HepG2 (cell line): ENCODE data around the gene SRRM2. TPM values are rescaled to one million over a fixed set of nuclear protein-coding genes. Genes with fewer than 3 reads are reported as not detected.

Experiments
- ATAC-seq: fragments of 200-7000 bp; cut with Tn5 transposase; 3 replicates; pipeline ENCODE4 v1.9.1; 2020; ENCODE audit warnings: mild to moderate bottlenecking, moderate library complexity
- BruUV-seq: library from RNA; stranded (reverse); fragments of 400-500 nt; replicated peaks from 2 replicates; lab custom pipeline; 2021; lab: Mats Ljungman, UMichigan
- CTCF ChIA-PET: fragments of 300-600 bp; formaldehyde crosslinking; extraction: SDS; loops from one replicate; lab custom pipeline; 2021; ENCODE audit warnings: low total read pairs, inconsistent platforms, low intra/inter-chr PET ratio; lab: Yijun Ruan, JAX
- POLR2A ChIA-PET: fragments of 350-600 bp; sonication (Branson Sonifier 250); formaldehyde crosslinking; loops from one replicate; lab custom pipeline; 2020; ENCODE audit warnings: antibody characterized with exemption, inconsistent platforms; lab: Yijun Ruan, JAX
- DNase-seq: peaks from one replicate; pipeline ENCODE4 v3.0.0-alpha.2; 2015; ENCODE audit warnings: low spot score
- FAIRE-seq: peaks from 3 replicates; lab custom pipeline; 2011; peaks lifted over from hg19 to GRCh38; lab: Jason Lieb, UNC
- H2AFZ ChIP-seq: one replicate; pipeline ENCODE4 v1.6.1; 2011; ENCODE audit warnings: low read length, inconsistent platforms
- H3K27ac ChIP-seq: fragments of 300-600 bp; 3 replicates; pipeline ENCODE4 v1.8.0; 2011; ENCODE audit warnings: mixed run types, mild to moderate bottlenecking, mixed read lengths, low read length, inconsistent platforms; ENCODE audit not compliant: insufficient read depth; ENCODE audit errors: extremely low read length
- H3K27me3 ChIP-seq, 2 experiments: fragments of 200-600 bp in 1 of 2; 2 replicates in 1 of 2; 3 replicates in 1 of 2; pipeline versions ENCODE4 v1.6.0 to v1.8.0; 2011; ENCODE audit warnings: low read length in 2 of 2, mild to moderate bottlenecking in 2 of 2, moderate library complexity in 2 of 2, inconsistent platforms in 1 of 2; ENCODE audit not compliant: insufficient read depth in 2 of 2, control insufficient read depth in 1 of 2
- H3K36me3 ChIP-seq, 2 experiments: fragments of 200-600 bp in 1 of 2; replicated peaks in 1 of 2; 2 replicates in 1 of 2; 3 replicates in 1 of 2; pipeline versions ENCODE4 v1.5.1 to v1.8.0; 2011; ENCODE audit warnings: low read length in 2 of 2, inconsistent platforms in 1 of 2; ENCODE audit not compliant: insufficient read depth in 2 of 2, control insufficient read depth in 1 of 2
- H3K4me1 ChIP-seq: 2 replicates; pipeline ENCODE4 v1.5.1; 2012; ENCODE audit warnings: low read length, inconsistent platforms; ENCODE audit not compliant: insufficient read depth
- H3K4me2 ChIP-seq: 2 replicates; pipeline ENCODE4 v1.6.0; 2011; ENCODE audit warnings: low read depth, low read length, inconsistent platforms
- H3K4me3 ChIP-seq, 3 experiments: fragments of 200-600 bp in 1 of 3; sonication (generic), shearing (Covaris generic) in 1 of 3; replicated peaks in 1 of 3; 2 replicates each; pipeline ENCODE4 v1.5.1; 2011 to 2016; ENCODE audit warnings: low read length in 3 of 3, inconsistent platforms in 2 of 3, low read depth in 2 of 3, mild to moderate bottlenecking in 2 of 3, control low read depth in 1 of 3, mixed read lengths in 1 of 3; ENCODE audit not compliant: insufficient read depth in 1 of 3
- H3K79me2 ChIP-seq: one replicate; pipeline ENCODE4 v1.6.1; 2011; ENCODE audit warnings: low read length, inconsistent platforms; ENCODE audit not compliant: insufficient read depth
- H3K9ac ChIP-seq: 2 replicates; pipeline ENCODE4 v1.6.0; 2011; ENCODE audit warnings: mild to moderate bottlenecking, low read depth, low read length, inconsistent platforms; ENCODE audit not compliant: insufficient read depth
- H3K9me3 ChIP-seq: 2 replicates; pipeline ENCODE4 v1.5.1; 2012; ENCODE audit warnings: mild to moderate bottlenecking, low read length
- H4K20me1 ChIP-seq: 2 replicates; pipeline ENCODE4 v1.6.0; 2011; ENCODE audit warnings: inconsistent platforms, mild to moderate bottlenecking, low read length, moderate library complexity; ENCODE audit not compliant: insufficient read depth
- CBX2 ChIP-seq, 2 experiments: fragments of 200-600 bp in 1 of 2; sonication (generic); formaldehyde crosslinking in 1 of 2; IDR thresholded peaks; 2 replicates each; pipeline versions ENCODE4 v1.7.0 to v1.8.1; 2018 to 2022; ENCODE audit warnings: low read depth in 2 of 2, low read length in 1 of 2, mild to moderate bottlenecking in 1 of 2, missing genetic modification reagents in 1 of 2
- JDP2 ChIP-seq: sonication (generic); formaldehyde crosslinking; IDR thresholded peaks from 2 replicates; pipeline ENCODE4 v1.8.1; 2022; ENCODE audit warnings: missing genetic modification reagents, borderline replicate concordance
- NFYB ChIP-seq: sonication (generic); formaldehyde crosslinking; IDR thresholded peaks from 2 replicates; pipeline ENCODE4 v1.4.0; 2020; ENCODE audit warnings: missing genetic modification reagents
- TGIF2 ChIP-seq: IDR thresholded peaks from 2 replicates; pipeline ENCODE4 v1.6.1; 2016; ENCODE audit warnings: control low read depth, missing compliant biosample characterization
- ZNF766 ChIP-seq: sonication (generic); formaldehyde crosslinking; IDR thresholded peaks from 2 replicates; pipeline ENCODE4 v1.5.0; 2020; ENCODE audit warnings: missing genetic modification reagents, borderline replicate concordance
- WGBS: methylation state at CpG from one replicate; pipeline ENCODE4 v1.1.6; 2017; ENCODE audit warnings: low lambda C conversion rate; 5-methylcytosine and 5-hydroxymethylcytosine counted together
- in situ Hi-C: cut with HindIII; loops from 2 replicates; pipeline ENCODE4 v1.10.0; 2017; ENCODE audit warnings: low pct_unique_long_range_greater_than_20kb; ENCODE audit not compliant: extremely low pct_ligation_motif_present
- intact Hi-C: fragments of 100-400 bp; cut with micrococcal nuclease; formaldehyde crosslinking; loops from one replicate; pipeline ENCODE4 v1.10.0; 2022; ENCODE audit not compliant: unreplicated experiment
- polyA plus RNA-seq, 8 experiments: library from polyadenylated mRNA; depleted of rRNA in 3 of 8; stranded (reverse) in 7 of 8; unstranded in 1 of 8; fragments of >200 nt; fragmentation: Illumina TruSeq in 4 of 8; extraction: Trizol in 4 of 8; gene quantifications; 2 replicates each; pipeline versions ENCODE4 v1.2.1 to v1.2.3, GENCODE V29; 2011 to 2016; ENCODE audit warnings: low read depth in 4 of 8, missing spikeins in 1 of 8, mixed read lengths in 1 of 8; ENCODE audit not compliant: insufficient read depth in 1 of 8
- total RNA-seq, 5 experiments: library from RNA; depleted of rRNA; stranded (reverse); fragments of >200 nt; fragmentation: Illumina TruSeq; extraction: Trizol; gene quantifications; 2 replicates each; pipeline ENCODE4 v1.2.3, GENCODE V29; 2016; ENCODE audit warnings: low read depth in 1 of 5
- TF ChIP-seq, protein P1 (sequence below): sonication (generic); formaldehyde crosslinking; IDR thresholded peaks from 2 replicates; pipeline ENCODE4 v1.8.1; 2023; ENCODE audit warnings: mild to moderate bottlenecking, inconsistent platforms, moderate library complexity, missing genetic modification reagents, borderline replicate concordance
- TF ChIP-seq, protein P2 (sequence below): IDR thresholded peaks from 2 replicates; pipeline ENCODE4 v1.6.1; 2016; ENCODE audit warnings: missing biosample characterization, missing genetic modification reagents, low read depth
- TF ChIP-seq, protein P3 (sequence below): sonication (generic); formaldehyde crosslinking; IDR thresholded peaks from 2 replicates; pipeline ENCODE4 v1.4.0; 2020; ENCODE audit warnings: missing genetic modification reagents, borderline replicate concordance

SRRM2 gene
- total and polyA plus RNA-seq, 2 of the 13 experiments (the other 11 are each of a cell fraction or from before 2014, with no cell fraction given) = 50.4 to 112 TPM

DNA sequence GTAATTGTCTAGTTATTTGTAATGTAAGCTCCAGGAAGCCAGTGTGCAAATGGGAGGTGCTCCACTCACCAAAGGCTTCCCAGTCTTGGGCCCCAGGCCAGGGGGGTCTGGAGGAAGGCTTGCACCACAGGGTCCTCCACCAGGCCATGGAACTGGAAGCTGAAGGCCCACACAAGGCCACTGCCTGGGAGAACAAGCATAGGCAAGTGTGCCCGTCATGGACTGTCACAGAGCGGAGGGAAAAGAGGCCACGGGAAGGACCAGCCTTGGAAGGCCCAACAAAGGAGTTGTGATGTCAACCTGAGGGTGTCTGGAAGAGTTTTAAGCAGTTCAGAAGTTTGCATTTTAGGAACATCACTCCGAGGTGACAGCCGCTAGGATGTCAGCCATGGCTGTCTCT, 3.0 kb upstream of the SRRM2 start (continued):
- TF ChIP-seq, protein P1, sequence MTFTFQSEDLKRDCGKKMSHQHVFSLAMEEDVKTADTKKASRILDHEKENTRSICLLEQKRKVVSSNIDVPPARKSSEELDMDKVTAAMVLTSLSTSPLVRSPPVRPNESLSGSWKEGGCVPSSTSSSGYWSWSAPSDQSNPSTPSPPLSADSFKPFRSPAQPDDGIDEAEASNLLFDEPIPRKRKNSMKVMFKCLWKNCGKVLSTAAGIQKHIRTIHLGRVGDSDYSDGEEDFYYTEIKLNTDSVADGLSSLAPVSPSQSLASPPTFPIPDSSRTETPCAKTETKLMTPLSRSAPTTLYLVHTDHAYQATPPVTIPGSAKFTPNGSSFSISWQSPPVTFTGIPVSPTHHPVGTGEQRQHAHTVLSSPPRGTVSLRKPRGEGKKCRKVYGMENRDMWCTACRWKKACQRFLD (CRISPR knock-in tag) = no peak
- no peak for TF ChIP-seq NFYB (CRISPR knock-in tag)
- no peak for TF ChIP-seq TGIF2
- TF ChIP-seq, protein P2, sequence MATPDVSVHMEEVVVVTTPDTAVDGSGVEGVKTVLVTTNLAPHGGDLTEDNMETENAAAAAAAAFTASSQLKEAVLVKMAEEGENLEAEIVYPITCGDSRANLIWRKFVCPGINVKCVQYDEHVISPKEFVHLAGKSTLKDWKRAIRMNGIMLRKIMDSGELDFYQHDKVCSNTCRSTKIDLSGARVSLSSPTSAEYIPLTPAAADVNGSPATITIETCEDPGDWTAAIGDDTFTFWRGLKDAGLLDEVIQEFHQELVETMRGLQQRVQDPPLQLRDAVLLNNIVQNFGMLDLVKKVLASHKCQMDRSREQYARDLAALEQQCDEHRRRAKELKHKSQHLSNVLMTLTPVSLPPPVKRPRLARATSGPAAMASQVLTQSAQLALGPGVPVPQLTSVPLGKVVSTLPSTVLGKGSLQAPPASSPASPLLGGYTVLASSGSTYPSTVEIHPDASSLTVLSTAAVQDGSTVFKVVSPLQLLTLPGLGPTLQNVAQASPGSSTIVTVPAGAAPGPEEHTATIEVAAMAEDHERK (CRISPR knock-in tag) = no peak
- TF ChIP-seq, all 625 proteins: peak for 0

DNA sequence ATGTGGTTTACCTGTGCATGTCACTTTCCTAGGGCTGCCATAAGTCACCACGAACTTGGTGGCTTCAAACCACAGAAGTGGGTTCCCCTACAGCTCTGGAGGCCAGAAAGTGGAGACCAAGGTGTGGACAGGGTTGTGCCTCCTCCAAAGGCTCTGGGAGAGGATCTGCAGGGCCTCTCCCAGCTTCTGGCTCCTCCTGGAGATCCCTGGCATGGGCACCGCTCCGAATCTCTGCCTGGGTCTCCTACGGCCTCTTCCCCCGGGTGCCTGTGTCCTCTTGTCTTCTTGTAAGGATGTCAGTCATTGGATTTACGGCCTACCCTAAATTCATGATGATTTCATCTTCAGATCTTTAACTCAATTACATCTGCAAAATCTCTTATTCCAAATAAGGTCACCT, 2.5 kb upstream of the SRRM2 start:
- H3K9ac ChIP-seq = no peak overlapping the region
- in situ Hi-C loops (no loop called here), intact Hi-C loops (no loop called here)
- no peak overlapping the region for H3K27ac ChIP-seq
- no peak overlapping the region for H3K4me2 ChIP-seq
- peaks cover 34% of the 10 kb centered on the region for H3K79me2 ChIP-seq
- peaks cover 2 to 4% of the 10 kb centered on the region in 2 experiments; a peak in 2 of 5 replicates for H3K36me3 ChIP-seq
- H4K20me1 ChIP-seq = peaks cover 18% of the 10 kb centered on the region
- no peak for DNase-seq
- H3K4me1 ChIP-seq = peaks cover 21% of the 10 kb centered on the region
- BruUV-seq = no TSS peak
- ChIA-PET POLR2A (interaction anchor here (5.1 kb wide), 1 partner anchor 11 kb away, joined by 43 read pairs; no protein-coding TSS in a partner anchor), CTCF (no interaction called here)
- no peak overlapping the region for H3K4me3 ChIP-seq
- FAIRE-seq = no peak
- no peak for ATAC-seq
- 98% methylated on average over 6 of the region's 6 CpGs for WGBS
- TF ChIP-seq ZNF766 (CRISPR knock-in tag) (no peak), JDP2 (CRISPR knock-in tag) (no peak), CBX2 (IDR thresholded peaks at IDR 0.05; ENCODE audit: low read depth, low read length) (no peak), CBX2 (CRISPR knock-in tag; IDR thresholded peaks at IDR 0.05; ENCODE audit: low read depth) (no peak)
- TF ChIP-seq, protein P3, sequence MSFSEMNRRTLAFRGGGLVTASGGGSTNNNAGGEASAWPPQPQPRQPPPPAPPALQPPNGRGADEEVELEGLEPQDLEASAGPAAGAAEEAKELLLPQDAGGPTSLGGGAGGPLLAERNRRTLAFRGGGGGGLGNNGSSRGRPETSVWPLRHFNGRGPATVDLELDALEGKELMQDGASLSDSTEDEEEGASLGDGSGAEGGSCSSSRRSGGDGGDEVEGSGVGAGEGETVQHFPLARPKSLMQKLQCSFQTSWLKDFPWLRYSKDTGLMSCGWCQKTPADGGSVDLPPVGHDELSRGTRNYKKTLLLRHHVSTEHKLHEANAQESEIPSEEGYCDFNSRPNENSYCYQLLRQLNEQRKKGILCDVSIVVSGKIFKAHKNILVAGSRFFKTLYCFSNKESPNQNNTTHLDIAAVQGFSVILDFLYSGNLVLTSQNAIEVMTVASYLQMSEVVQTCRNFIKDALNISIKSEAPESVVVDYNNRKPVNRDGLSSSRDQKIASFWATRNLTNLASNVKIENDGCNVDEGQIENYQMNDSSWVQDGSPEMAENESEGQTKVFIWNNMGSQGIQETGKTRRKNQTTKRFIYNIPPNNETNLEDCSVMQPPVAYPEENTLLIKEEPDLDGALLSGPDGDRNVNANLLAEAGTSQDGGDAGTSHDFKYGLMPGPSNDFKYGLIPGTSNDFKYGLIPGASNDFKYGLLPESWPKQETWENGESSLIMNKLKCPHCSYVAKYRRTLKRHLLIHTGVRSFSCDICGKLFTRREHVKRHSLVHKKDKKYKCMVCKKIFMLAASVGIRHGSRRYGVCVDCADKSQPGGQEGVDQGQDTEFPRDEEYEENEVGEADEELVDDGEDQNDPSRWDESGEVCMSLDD (CRISPR knock-in tag) = no peak
- H2AFZ ChIP-seq = no peak overlapping the region
- H3K27me3 ChIP-seq = no peaks in the 10 kb centered on the region; a peak in 1 of 5 replicates
- H3K9me3 ChIP-seq = no peaks in the 10 kb centered on the region
